GM21390 (cell line): ENCODE data around the gene BTAF1.

ENCODE experiments used
- ATAC-seq: cut with Tn5 transposase; IDR thresholded peaks from one replicate; pipeline ENCODE4 v1.9.1; 2021; ENCODE audit not compliant: unreplicated experiment

The BTAF1 gene

DNA sequence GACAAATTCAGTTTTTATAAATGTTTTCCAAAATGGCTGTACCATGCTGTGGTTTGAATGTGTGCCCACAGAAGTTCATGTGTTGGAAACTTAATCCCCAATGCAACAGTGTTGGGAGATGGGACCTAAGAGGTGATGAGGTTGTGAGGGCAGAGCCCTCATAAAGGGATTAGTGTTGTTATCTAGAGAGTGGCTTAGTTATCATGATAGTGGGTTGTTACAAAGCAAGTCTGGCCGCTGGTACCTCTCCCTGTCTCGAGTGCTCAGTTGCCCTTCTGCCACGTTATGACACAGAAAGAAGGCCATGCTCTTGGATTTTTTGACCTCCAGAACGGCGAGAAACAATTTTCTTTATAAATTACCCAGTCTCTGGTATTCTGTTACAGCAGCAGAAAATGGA, 119.0 kb downstream of the BTAF1 start:
- ATAC-seq, result no peak

- ATAC-seq, result no peak
Observed at GRCh38 chr10:92045641-92046106, 122.1 kb downstream of the BTAF1 start.

- ATAC-seq, result no peak
Observed at GRCh38 chr10:92047215-92047614, 123.6 kb downstream of the BTAF1 start.

DNA sequence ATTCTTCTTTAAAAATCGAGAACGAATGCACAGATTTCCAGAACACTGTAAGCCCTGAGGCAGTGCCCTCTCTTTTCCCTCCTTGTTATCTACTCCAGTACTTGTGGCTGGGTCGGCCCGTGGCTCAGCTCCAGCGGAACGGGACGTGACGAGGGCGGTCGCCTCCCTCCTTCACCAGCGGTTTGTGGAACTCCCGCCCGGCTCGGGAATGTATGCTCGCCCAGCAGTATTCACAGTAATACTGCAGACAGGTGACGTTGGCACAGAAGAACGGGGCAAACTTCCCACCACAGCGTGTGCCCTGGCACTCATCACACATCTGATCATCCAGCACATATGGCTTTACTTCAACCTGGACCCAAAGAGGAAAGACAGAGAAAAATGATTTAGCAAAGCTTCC, 128.5 kb downstream of the BTAF1 start:
- no peak for ATAC-seq

GRCh38 chr10:92052741-92053140, 129.2 kb downstream of the BTAF1 start:
- no peak for ATAC-seq

- ATAC-seq, result no peak
Observed at GRCh38 chr10:92054807-92055206, 131.2 kb downstream of the BTAF1 start.

GRCh38 chr10:92062273-92062672, 138.7 kb downstream of the BTAF1 start:
- ATAC-seq, result no peak

- ATAC-seq, result no peak
Observed at GRCh38 chr10:92064506-92064905, 140.9 kb downstream of the BTAF1 start.

DNA sequence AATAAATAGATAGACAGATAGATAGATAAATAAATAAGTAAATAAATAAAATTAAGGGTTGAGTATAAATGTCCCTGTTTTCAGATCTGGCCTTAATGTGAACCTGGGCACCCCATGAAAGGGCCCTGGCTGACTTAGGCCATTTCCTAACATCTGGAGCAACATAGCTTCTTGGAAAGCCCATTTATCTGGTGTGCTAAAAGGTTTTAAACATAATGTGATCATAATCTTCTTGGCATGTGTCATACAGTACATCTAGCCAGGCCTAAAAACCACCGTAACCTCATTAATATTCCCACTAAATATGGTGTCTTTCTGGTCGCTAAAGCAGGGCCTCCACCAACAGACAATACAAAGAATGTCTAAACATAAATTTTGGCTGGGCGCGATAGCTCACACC, 142.8 kb downstream of the BTAF1 start:
- ATAC-seq, result no peak

- no peak for ATAC-seq
Observed at GRCh38 chr10:92068900-92069299, 145.3 kb downstream of the BTAF1 start.

GRCh38 chr10:92074126-92074887, 150.7 kb downstream of the BTAF1 start:
- no peak for ATAC-seq

DNA sequence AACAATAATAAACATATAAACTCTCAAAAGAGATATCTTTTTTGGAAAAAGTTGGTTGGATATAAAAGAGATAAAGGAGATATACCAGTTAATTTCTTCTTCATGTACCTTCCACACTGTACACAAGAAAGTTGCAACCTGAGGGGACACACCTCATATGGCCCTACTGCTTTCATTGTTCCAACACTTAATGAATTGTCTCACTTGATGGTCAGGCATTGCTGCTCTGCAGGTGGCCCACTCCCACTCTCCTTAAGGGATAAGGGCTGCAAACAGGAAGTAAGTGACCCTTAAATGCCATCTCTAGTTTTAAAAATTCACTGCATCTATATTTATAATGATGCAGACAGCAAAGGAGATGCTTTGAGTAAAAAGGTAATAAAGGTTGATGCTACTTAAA, 152.3 kb downstream of the BTAF1 start:
- no peak for ATAC-seq

- ATAC-seq, result no peak
Observed at GRCh38 chr10:92076722-92077121, 153.2 kb downstream of the BTAF1 start.

DNA sequence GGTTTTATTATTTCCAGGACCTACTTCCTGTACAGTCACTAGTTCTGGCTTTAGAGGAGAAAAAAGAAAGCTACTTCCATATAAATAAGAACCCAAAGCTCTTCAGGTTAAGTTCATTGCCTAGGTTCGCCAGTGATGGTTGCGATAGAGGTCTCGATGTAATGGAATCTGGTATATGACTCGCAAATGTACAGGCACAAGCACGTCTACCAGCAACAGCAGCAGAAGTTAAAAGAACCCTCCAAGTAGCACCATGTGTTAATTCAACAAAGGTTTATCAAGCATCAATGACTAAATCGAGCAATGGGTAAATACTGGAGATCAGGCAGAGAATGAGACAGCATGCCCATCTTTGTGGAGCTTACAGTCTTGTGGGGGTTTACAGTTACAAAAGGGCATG, 155.4 kb downstream of the BTAF1 start:
- ATAC-seq, result no peak
